ENCODE results near the gene ZNF407. TPM values are rescaled to one million over a fixed set of nuclear protein-coding genes. Genes with fewer than 3 reads are reported as not detected.

The ZNF407 gene
- total RNA-seq, 1 donor from 2014 or later: 8.7 TPM

GRCh38 chr18:74674487-74674886, 76.8 kb downstream of the ZNF407 start:
- Histone ChIP-seq H3K4me1 (no peaks in the 10 kb centered on the region), H3K9me3 (peaks cover 0 to 13% of the 10 kb centered on the region in 2 donors), H3K27me3 (no peaks in the 10 kb centered on the region), H3K27ac (no peak overlapping the region), H3K36me3 (peaks cover 0 to 8% of the 10 kb centered on the region in 2 donors), H3K4me3 (no peak overlapping the region)
- TF ChIP-seq, protein P1, sequence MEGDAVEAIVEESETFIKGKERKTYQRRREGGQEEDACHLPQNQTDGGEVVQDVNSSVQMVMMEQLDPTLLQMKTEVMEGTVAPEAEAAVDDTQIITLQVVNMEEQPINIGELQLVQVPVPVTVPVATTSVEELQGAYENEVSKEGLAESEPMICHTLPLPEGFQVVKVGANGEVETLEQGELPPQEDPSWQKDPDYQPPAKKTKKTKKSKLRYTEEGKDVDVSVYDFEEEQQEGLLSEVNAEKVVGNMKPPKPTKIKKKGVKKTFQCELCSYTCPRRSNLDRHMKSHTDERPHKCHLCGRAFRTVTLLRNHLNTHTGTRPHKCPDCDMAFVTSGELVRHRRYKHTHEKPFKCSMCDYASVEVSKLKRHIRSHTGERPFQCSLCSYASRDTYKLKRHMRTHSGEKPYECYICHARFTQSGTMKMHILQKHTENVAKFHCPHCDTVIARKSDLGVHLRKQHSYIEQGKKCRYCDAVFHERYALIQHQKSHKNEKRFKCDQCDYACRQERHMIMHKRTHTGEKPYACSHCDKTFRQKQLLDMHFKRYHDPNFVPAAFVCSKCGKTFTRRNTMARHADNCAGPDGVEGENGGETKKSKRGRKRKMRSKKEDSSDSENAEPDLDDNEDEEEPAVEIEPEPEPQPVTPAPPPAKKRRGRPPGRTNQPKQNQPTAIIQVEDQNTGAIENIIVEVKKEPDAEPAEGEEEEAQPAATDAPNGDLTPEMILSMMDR (IDR thresholded peaks at IDR 0.05): no peak
- no peak for DNase-seq (ENCODE audit: low spot score in 2 of 2)
- intact Hi-C loops (cut with DNase I): no loop called here

DNA sequence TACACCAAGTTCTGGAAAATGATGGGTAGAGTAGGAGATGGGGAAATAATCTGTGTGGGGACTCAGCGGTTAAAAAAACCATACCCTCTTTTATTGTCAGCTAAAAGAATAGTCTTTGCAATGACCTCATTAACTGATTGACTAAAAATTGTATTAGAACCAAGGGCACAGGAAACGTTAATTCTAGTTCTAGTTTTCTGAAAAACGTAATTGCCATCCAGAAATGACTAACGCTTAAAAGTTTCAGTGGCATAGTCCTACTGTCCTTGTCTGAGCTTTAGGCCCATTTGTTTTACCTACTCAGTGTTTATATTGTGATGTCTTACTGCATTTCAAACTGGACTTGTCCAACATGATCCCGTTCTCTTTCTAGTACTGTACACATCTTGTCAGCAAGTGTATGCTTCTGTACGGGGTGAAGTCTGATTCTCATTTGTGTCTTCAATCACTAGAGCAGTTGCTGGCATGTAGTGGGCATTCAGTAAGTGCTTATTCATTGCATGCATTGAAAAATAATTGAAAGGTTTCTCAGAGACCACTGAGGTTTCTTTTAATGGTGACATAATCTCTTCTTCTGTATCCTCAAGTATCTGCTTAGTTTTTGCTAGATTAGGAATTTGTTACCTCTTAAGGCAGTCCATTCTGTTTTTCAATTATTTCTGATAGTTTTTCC, 81.5 kb downstream of the ZNF407 start:
- Histone ChIP-seq H3K27ac (no peak overlapping the region), H3K9me3 (peaks cover 0 to 13% of the 10 kb centered on the region in 2 donors), H3K4me1 (no peaks in the 10 kb centered on the region), H3K36me3 (peaks cover 0 to 8% of the 10 kb centered on the region in 2 donors), H3K4me3 (no peak overlapping the region), H3K27me3 (no peaks in the 10 kb centered on the region)
- TF ChIP-seq, protein P1 (IDR thresholded peaks at IDR 0.05): no peak
- DNase-seq (ENCODE audit: low spot score in 2 of 2): no peak
- intact Hi-C loops (cut with DNase I): no loop called here

- H3K27ac ChIP-seq: no peak overlapping the region
- no peak overlapping the region for H3K4me3 ChIP-seq
- intact Hi-C loops (cut with DNase I): no loop called here
- DNase-seq (ENCODE audit: low spot score in 2 of 2): no peak
- peaks cover 0 to 13% of the 10 kb centered on the region in 2 donors for H3K9me3 ChIP-seq
- H3K27me3 ChIP-seq: no peaks in the 10 kb centered on the region
- H3K36me3 ChIP-seq: peaks cover 0 to 8% of the 10 kb centered on the region in 2 donors
- no peaks in the 10 kb centered on the region for H3K4me1 ChIP-seq
- TF ChIP-seq, protein P1 (IDR thresholded peaks at IDR 0.05): no peak
Observed at GRCh38 chr18:74679679-74680076, 82.0 kb downstream of the ZNF407 start.

- H3K27me3 ChIP-seq: no peaks in the 10 kb centered on the region
- intact Hi-C loops (cut with DNase I): no loop called here
- no peak overlapping the region for H3K27ac ChIP-seq
- no peaks in the 10 kb centered on the region for H3K4me1 ChIP-seq
- H3K9me3 ChIP-seq: peaks cover 0 to 5% of the 10 kb centered on the region in 2 donors
- DNase-seq (ENCODE audit: low spot score in 2 of 2): no peak
- H3K36me3 ChIP-seq: peaks cover 3 to 7% of the 10 kb centered on the region in 2 donors
- TF ChIP-seq, protein P1 (IDR thresholded peaks at IDR 0.05): no peak
- H3K4me3 ChIP-seq: no peak overlapping the region
Observed at GRCh38 chr18:74682141-74682990, 84.7 kb downstream of the ZNF407 start.

GRCh38 chr18:74682991-74683297, 85.3 kb downstream of the ZNF407 start:
- no peaks in the 10 kb centered on the region for H3K4me1 ChIP-seq

More at GRCh38 chr18:74682991-74683297, 85.3 kb downstream of the ZNF407 start:
- intact Hi-C loops (cut with DNase I): no loop called here
- Histone ChIP-seq H3K4me3 (no peak overlapping the region), H3K27me3 (no peaks in the 10 kb centered on the region), H3K36me3 (peaks cover 3 to 7% of the 10 kb centered on the region in 2 donors), H3K27ac (no peak overlapping the region), H3K9me3 (no peaks in the 10 kb centered on the region)
- TF ChIP-seq, protein P1 (IDR thresholded peaks at IDR 0.05): no peak
- DNase-seq (ENCODE audit: low spot score in 2 of 2): no peak

Measured in ascending aorta (tissue), 2 donors.